NCI-H82 treated with DMSO at 0.1 percent for 48 hours (cell line): ENCODE data around the gene MBD5.

Source experiments
- DNase-seq: peaks from one replicate; lab custom pipeline; 2025; ENCODE audit not compliant: unreplicated experiment; lab: John Stamatoyannopoulos, UW

MBD5 gene

DNA sequence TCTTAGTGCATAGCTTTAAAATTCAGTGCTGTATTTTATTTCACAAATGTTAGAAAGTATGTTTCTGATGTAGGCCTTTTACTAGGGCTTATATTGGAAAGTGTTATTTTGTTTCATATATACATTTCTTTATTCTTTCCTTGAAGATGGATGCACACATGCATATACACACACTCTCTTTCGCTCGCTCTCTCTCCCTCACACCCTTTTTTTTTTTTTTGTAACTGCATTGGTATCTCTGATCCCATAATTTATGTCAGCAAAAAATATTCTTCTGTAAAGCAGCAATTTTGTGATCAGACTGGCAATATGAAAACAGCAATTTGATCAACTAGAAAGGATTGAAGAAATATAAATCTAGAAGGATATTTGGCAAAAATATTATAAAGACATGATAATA is 2.0 kb downstream of the MBD5 start:
- DNase-seq = no peak

DNA sequence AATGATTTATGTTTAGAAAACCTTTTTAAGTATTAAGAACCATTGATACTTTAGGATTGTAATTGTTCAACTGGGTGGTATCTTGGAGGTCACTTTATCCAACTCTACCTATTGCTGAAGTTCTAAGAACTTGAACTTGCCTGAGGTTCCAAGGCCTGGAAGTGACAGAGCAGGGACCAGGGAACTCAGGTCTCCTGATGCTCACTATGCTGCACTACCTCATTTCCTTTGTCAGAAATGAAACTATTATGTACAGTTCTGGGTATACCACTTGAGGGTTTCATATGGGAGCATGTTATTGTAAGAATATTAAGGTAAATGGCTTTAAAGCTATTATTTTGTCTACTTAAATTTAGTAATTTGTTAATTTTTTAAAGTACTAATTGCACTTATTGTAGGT is 3.0 kb downstream of the MBD5 start:
- no peak for DNase-seq

DNA sequence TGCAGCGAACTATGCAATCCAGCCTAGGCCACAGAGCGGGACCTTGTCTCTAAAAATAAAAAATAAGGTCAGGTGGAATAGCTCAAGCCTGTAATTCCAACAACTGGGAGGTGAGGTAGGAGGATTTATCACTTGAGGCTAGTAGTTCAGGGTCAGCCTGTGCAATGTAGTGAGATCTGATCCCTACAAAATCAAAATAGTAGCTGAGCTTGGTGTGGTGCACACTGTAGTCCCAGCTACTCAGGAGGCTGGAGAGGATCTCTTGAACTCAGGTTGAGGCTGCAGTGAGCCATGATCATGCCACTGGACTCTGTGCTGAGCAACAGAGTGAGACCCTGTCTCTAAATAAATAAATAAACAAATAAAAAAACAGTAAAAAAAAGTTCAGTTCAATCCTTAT is 5.7 kb downstream of the MBD5 start:
- no peak for DNase-seq

DNA sequence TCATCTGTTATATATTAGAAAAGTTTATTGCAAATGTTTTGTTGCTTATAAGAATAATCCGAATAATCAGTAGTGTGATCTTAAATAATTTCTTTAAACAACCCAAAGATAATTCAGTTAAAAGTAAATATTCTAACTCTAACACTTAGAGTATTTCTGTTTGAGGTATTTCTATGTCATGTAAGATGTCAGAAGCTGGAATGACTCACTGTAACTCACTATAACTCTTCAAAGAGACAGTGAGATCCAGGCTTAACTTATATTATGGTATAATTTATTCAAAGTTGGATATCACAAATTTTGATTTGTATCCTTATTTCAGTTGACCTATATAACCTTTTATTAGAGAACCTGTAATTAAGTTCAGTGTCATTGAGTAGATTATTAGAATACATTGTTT is 6.9 kb downstream of the MBD5 start:
- no peak for DNase-seq

DNA sequence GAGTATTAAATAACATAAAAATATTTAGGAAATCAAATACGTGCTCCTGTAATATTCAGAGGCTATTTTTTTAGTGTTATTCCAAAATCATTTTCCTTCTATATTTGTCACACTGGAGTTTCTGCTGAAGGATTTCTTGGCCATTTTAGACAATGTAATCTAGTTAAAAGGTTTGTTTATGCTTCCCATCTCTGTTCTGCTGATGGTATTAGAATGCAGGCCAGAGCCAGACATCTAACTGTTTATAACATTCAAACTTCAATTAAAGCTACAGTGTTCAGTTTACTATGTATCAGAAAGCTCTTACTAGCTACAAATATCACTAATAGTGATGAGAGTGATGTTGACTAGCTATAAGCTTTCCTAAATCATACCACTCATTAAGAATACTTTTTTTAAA is 7.9 kb downstream of the MBD5 start:
- DNase-seq = no peak

DNA sequence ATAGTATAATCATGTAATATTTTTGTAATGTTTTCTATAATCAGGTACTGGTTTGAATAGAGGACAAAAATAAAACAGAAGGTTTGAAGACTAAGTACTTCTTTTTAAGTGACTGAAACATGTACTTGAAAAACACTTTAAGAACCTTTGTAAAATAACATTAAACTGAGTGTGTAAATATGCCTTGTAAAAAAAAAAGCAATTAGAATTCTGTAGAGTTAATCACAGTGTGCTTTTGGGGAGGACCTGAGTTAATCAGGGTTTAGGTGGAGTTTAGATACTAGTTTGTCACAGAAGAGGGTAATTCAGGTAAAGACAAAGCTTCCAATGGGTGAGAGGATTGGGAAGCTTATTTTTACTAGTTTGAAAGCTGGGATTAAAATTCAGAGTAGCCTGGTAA is 10.3 kb downstream of the MBD5 start:
- DNase-seq = peak; percentile 33

DNA sequence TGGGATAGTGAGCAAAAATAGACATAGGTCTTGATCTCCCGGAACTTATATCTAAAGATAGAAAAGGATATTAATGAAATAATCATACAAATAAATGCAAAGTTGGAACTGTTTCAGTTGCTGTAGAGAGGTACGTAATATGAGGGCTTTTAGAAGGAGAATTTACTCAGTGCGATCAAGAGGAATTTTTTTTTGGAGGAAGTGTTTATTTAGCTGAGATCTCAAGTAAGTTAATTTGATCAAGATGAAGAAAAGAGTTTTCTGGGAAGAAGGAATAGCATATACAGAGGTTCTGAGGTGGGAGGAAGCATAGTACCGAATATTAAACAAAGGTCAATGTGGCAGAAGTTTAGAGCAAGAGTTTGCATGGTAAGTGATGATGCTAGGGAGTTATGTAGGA is 11.3 kb downstream of the MBD5 start:
- no peak for DNase-seq

DNA sequence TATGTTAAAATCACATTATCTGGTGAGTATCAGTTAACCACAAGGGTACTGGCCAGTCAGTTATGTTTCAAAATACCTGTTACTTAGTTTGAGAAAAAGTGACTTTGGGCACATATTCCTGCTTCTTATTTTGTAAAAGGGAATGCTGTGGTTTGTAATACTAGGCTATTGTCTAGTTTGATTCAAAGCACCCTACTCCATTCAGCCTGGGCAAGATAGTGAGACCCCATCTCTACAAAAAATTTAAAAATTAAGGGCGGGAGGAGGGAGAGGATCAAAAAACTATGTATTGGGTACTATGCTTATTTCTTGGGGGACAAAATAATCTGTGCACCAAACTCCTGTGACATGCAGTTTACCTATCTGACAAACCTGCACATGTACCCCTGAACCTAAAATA is 18.9 kb downstream of the MBD5 start:
- DNase-seq = no peak

DNA sequence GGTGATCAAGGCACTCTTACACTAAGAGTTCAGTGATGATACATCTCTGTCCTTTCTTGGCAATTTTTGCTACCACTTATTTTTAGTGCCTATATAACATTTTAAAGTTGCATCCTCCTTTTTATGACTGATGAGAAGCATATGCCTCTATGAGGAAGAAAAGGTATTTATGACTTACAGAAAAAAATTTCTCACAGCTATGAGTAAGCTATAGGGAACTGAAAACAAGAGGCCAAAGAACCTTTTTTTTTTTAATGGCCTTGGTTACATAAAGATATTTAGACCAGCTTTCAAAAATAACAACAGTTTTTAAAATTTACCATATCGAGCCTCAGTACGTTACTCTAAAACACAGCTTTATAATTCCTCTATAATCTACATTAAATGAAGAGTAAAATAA is 21.3 kb downstream of the MBD5 start:
- no peak for DNase-seq

DNA sequence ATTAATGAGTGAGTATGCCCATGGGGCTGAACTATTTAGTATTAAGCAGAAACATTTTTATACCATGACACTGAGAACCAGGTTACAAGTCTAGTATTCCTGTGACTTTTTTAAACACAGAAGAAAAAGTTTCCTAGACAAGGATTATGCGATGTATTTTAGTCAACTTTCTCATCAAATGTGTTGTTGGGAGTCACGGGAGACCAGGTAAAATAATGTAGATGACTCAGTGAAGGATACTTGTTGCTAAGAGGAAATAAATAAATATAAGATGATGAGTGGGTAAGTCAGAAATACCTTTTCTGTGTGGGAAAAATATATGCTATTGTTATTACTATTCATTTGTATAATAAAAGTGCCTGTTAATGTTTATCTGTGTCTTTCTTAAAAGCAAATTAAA is 23.4 kb downstream of the MBD5 start:
- DNase-seq = no peak

DNA sequence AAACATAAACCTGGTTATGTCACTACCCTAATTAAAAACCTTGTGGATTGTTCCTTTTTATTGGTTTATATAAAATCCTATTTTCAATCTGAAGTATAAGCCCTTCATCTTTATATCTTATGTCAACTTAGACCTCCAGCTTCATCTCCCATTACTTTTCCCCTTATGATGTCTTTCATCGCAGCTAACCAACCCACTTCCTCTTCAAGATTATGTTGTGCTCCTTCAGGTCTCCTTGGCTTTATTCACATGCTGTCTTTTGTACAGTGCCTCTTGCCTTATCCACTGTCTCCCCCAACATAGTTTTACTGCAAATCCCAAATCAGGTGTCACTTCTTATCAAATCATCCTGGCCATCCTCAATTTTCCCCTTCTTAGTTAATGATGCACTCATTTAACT is 25.9 kb downstream of the MBD5 start:
- no peak for DNase-seq

DNA sequence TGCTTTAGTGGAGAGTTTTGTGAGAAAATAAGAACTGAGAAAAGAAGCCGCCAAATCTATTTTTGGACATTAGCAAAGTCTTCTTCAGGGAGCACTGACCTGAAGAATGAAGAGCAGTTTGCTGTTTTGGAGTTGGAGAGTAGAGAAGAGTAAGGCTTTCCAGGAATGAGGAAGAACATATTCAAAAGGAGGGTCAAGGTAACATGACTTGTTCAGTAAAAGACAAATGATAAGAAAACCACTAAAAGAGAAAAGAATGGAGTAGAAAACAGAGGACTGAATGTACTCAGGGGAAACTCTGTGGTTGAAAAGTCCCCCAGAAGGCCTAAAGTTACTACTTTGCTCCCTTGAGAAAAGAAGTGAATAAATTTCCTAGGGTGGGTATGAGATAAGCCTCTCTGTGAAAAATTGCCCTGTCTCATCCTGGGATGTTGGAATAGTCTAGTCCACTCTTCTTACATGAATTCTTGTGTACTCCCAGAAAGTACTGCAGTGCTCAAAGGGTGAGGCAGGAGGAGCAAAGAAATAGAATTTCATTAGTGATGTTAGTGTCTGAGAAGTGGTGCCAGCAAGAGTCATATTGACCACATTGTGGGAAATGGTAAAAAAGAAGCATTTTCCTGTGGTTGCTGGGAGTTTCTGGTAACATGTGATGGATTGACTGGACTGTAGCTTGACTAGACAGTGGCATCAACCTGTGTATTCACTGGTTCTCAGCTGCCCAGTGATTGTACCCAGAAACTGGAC is 27.8 kb downstream of the MBD5 start:
- no peak for DNase-seq

DNA sequence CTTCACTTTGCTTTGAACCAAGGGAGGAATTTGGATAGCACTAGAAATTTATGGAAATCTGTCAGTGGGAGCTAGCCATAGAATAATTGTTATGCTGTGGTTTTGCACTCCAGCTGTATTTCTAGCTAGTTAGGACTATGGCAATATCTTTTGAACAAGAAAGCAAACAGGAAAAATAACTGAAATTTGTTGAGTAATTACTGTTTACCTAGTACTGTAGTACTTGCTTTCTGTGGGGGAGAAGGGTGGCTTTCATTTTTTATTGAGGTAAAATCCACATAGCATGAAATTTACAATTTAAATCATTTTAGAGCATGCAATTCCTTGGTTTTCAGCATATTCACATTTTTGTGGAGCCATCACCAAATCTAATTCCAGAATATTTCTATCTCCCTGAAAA is 28.4 kb downstream of the MBD5 start:
- DNase-seq = no peak

DNA sequence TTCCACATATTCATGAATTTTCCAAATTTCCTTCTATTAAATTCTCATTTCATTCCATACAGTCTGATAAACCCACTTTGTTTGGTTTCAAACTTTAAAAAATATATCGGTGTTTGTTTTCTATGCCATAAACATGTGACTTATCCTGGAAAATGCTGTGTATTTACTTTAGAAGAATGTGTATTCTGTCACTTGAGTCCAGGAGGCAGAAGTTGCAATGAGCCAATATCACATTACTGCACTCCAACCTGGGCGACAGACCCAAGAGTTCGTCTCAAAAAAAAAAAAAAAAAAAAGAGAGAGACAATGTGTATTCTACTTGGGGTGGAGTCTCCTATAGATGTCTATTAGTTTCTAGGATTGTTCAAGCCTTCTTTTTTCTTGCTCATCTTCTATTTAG is 31.8 kb downstream of the MBD5 start:
- DNase-seq = no peak

DNA sequence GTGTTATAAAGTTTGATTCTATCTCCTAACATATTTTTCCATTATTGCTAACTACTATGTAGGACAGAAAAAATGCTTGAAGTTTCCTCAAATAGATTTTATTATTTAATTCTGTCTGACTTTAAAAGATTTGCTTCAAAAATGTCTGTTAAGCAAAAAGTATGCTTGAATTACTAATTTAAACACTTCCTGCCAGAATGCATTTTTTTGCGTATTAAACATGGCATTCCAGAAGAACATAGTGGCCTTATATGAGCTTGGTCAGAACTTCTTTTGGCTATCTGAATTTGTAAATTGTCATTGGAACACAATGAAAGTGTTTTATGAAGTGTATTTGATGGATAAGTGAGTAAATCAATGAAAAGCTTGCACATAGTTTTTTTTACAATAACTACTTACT is 37.8 kb downstream of the MBD5 start:
- DNase-seq = no peak

DNA sequence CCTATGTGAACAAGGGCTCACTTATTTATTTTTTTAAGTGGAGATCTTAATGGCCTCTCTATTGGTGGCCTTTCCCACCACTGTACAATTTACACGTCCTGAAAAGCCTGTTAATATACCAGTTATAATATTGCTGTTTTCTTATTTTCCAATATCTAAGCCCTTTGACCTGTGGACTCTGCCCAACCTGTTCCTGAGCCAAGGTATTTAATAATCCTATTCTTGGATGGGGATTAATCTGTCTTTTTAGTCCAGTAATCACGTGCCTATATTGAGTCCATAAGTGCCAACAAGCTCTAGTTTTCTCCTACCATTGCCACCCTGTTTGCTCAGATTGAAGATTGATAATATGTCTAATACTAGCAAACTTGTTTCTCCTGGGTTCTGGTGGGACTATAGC is 42.7 kb downstream of the MBD5 start:
- DNase-seq = no peak

DNA sequence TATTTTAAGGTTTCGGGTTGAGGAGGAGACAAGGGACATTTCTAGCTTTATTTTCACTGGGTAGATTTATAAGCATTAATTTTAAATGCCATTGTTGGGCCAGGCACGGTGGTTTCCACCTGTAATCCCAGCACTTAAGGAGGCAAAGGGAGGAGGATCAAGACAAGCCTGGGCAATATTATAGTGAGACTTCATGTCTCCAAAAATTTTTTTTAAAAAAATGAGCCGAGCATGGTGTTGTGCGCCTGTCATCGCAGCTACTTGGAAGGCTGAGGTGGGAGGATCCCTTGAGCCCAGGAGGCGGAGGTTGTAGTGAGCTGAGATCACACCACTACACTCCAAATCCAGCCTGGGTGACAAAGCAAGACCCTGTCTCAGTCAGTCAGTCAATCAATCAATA is 45.0 kb downstream of the MBD5 start:
- DNase-seq = no peak

DNA sequence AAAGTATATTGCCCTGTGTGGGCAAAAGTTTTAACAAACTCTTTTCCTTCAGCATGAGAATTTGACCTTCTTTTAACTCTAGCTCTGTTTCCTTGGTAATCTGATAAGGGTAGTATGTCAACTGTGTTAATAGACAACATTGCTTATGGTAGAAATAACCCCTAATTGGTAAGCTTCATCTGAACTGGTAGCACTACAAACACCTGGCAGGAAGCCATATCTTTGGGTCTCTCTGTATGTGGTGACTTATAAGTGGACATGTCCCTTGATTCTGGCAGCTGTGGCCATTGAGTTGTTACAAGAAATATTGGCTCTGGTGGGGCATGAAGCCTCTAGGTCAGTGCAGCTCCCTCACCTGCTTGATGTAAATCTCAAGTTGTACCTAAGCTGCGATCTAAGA is 46.9 kb downstream of the MBD5 start:
- no peak for DNase-seq

DNA sequence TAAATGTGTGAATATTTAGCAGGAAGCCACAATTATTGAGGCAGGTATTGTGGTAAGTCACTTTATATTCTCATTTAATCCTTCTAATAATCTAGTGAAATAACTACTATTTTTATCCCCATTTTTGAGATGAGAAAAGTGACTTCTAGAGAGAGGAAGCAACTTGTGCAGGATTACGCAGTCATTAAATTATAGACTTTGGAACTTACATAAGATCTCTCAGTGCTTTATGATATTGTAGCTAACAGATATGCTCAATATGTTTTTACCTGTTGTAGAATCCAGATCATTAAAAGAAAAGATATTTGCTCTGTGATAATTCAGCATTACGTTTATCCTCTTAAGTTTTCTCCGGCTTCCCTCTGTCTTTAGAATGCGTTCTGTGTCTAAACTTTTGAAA is 50.5 kb downstream of the MBD5 start:
- no peak for DNase-seq

DNA sequence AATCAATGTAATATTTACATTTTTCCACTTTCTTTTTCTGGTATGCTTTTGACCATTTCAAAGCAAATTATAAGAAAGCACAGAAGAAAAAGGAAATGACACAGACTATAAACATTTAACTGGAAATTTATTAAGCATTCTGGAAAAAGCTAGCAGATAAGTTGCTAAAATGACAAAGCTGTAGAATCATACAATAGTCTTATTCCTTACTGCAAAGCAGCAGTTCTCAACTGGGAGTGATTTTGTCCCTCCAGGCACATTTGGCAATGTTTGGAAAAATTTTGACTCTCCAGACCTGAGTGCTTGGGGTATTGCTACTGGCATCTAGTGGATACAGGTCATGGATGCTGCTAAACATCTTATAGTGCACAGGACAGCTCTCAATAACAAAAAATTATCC is 75.1 kb downstream of the MBD5 start:
- no peak for DNase-seq

DNA sequence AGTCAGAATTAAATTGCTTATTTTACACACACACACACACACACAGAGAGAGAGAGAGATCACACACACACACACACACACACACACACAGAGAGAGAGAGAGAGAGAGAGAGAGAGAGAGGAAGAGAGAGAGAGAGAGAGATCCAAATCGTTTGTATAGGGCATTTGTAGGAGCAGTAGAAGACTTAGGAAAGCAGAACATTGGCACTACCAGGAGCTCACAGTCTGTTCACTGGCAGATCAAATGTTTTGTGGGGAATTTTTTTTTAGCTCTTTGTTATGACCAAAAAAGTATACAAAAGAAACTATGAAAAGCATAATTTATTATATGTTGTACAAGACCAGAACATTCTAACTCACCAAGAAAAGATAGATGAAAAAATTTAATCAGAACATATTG is 81.8 kb downstream of the MBD5 start:
- DNase-seq = no peak

DNA sequence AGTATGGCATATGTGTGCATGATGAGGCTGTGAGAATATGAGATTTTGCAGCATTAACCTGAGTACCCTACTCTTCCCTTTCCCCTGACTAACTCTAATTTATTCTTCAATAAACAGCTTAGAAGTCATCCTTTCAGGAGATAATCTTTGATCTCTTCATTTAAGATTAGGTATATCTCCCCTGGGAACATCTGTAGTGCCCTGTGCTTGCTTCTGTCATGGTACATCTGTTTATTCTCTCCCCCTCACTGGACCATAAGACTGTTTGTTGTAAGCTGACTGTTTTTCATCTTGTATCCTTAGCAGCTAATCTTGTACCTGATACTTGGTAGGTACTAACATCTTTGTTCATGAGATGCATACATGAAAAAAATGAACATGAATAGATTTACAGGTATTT is 83.1 kb downstream of the MBD5 start:
- peak; percentile 98 for DNase-seq

DNA sequence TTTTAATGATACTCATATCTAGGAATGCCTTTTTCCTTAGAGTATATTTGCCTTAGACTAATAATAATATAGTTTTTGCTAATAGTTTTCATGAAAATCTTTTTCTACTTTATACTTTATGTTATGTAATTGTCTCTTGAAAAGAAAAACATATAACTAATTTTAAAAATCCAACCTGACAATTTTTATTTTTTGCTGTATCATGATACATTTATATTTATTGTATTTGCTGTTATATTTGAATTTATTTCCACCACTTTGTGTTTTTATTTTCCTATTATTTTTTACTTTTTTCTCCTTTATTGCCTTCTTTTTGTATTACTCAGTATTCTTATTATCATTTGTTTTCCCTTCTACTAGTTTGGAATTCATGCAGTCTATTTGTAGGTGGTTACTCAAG is 85.4 kb downstream of the MBD5 start:
- no peak for DNase-seq

DNA sequence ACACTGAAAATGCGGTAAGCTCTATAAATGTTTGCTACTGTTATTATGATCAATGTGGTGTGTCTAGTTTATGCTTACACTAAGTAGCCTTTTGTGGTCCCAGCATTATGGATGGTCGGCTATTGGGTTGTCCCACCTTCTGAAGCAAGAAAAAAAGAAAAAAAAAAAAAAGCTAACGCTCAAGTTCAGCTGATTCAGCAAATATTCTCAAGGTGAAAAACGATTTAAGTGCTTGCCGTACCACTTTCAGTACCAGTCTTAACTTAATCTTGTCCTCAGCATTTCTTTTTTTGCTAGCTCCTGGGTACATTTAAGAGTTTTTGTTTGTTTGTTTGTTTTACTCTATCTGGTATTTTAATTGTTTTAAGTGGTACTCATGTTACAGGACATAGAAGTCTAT is 87.5 kb downstream of the MBD5 start:
- no peak for DNase-seq
